GM18507 (cell line): ENCODE measurements around the gene FBXW11.
A peak's percentile ranks its signal among the peaks of the same experiment; 100 is the strongest.

Experiments used
- DNase-seq: peaks from one replicate; pipeline ENCODE4 v3.0.0; 2011; ENCODE audit warnings: low read depth; ENCODE audit not compliant: insufficient read length; ENCODE audit errors: extremely low spot score
- FAIRE-seq: peaks from 2 replicates; lab custom pipeline; 2011; peaks lifted over from hg19 to GRCh38; lab: Jason Lieb, UNC

Gene FBXW11

GRCh38 chr5:172006321-172007174, at the start of gene FBXW11:
Gene FBXW11, minus strand, starts transcription at chr5:172006638. Its CDS starts 136 bp downstream, at chr5:172006502.
- FAIRE-seq (peak; percentile 94), DNase-seq (peak; percentile 94)

- FAIRE-seq (no peak), DNase-seq (no peak)
Observed at GRCh38 chr5:172055996-172056395, 49.6 kb upstream of the FBXW11 start.

GRCh38 chr5:172055421-172055820, 49.0 kb upstream of the FBXW11 start:
- FAIRE-seq (no peak), DNase-seq (no peak)

- no peak for FAIRE-seq
- no peak for DNase-seq
Observed at GRCh38 chr5:172054611-172055153, 48.2 kb upstream of the FBXW11 start.

GRCh38 chr5:172052450-172053236, 46.2 kb upstream of the FBXW11 start:
- FAIRE-seq = no peak
- DNase-seq = no peak

- no peak for FAIRE-seq
- DNase-seq = no peak
Observed at GRCh38 chr5:172051643-172052339, 45.4 kb upstream of the FBXW11 start.

- DNase-seq (no peak), FAIRE-seq (no peak)
Observed at GRCh38 chr5:172050080-172050479, 43.6 kb upstream of the FBXW11 start.

GRCh38 chr5:172049226-172049796, 42.9 kb upstream of the FBXW11 start:
- DNase-seq = no peak
- FAIRE-seq = no peak

GRCh38 chr5:172048539-172049101, 42.2 kb upstream of the FBXW11 start:
- no peak for DNase-seq

GRCh38 chr5:172048170-172048422, 41.7 kb upstream of the FBXW11 start:
- FAIRE-seq (no peak), DNase-seq (no peak)

More at GRCh38 chr5:172048539-172049101, 42.2 kb upstream of the FBXW11 start:
- no peak for FAIRE-seq

GRCh38 chr5:172046593-172046992, 40.2 kb upstream of the FBXW11 start:
- FAIRE-seq = no peak

GRCh38 chr5:172045315-172045632, 38.8 kb upstream of the FBXW11 start:
- no peak for FAIRE-seq
- DNase-seq = no peak

More at GRCh38 chr5:172046593-172046992, 40.2 kb upstream of the FBXW11 start:
- no peak for DNase-seq

- FAIRE-seq = no peak
- no peak for DNase-seq
Observed at GRCh38 chr5:172044631-172045314, 38.3 kb upstream of the FBXW11 start.

GRCh38 chr5:172043865-172044264, 37.4 kb upstream of the FBXW11 start:
- FAIRE-seq = no peak
- DNase-seq = no peak

GRCh38 chr5:172042183-172042582, 35.7 kb upstream of the FBXW11 start:
- DNase-seq (no peak), FAIRE-seq (no peak)

GRCh38 chr5:172038167-172038566, 31.7 kb upstream of the FBXW11 start:
- no peak for DNase-seq

GRCh38 chr5:172035049-172035448, 28.6 kb upstream of the FBXW11 start:
- peak; percentile 50 for FAIRE-seq

More at GRCh38 chr5:172038167-172038566, 31.7 kb upstream of the FBXW11 start:
- FAIRE-seq = no peak

GRCh38 chr5:172031894-172032461, 25.5 kb upstream of the FBXW11 start:
- no peak for FAIRE-seq
- DNase-seq = no peak

More at GRCh38 chr5:172035049-172035448, 28.6 kb upstream of the FBXW11 start:
- no peak for DNase-seq
